Loucy (cell line): Measurements from ENCODE around the gene PRSS21.

Experiments used
- H2AFZ ChIP-seq: fragments of 200-600 bp; sonication (generic); 2 replicates; pipeline ENCODE4 v1.6.0; 2016; ENCODE audit warnings: antibody characterized with exemption, mild to moderate bottlenecking, low read length, moderate library complexity
- H3F3A ChIP-seq: fragments of 200-600 bp; 2 replicates; pipeline ENCODE4 v1.6.0; 2016; ENCODE audit warnings: antibody characterized with exemption, low read depth, mild to moderate bottlenecking
- H3K27me3 ChIP-seq: fragments of 200-600 bp; sonication (generic); 2 replicates; pipeline ENCODE4 v1.6.1; 2014; ENCODE audit warnings: low read length, mild to moderate bottlenecking; ENCODE audit not compliant: insufficient read depth, poor library complexity, severe bottlenecking
- H3K36me3 ChIP-seq: fragments of 200-600 bp; sonication (generic); 2 replicates; pipeline ENCODE4 v1.6.1; 2016; ENCODE audit warnings: low read length; ENCODE audit not compliant: insufficient read depth
- H3K4me1 ChIP-seq: fragments of 200-600 bp; sonication (generic); 2 replicates; pipeline ENCODE4 v1.5.1; 2014; ENCODE audit warnings: low read length, mild to moderate bottlenecking; ENCODE audit not compliant: insufficient read depth, poor library complexity, severe bottlenecking
- H3K4me2 ChIP-seq: fragments of 200-600 bp; sonication (generic); 2 replicates; pipeline ENCODE4 v1.6.0; 2014; ENCODE audit warnings: antibody characterized with exemption, low read length, low read depth, mild to moderate bottlenecking; ENCODE audit not compliant: poor library complexity, severe bottlenecking
- H3K4me3 ChIP-seq: fragments of 200-600 bp; sonication (generic); 2 replicates; pipeline ENCODE4 v1.5.1; 2014; ENCODE audit warnings: low read length, mild to moderate bottlenecking, mixed read lengths; ENCODE audit not compliant: poor library complexity, severe bottlenecking
- H3K79me2 ChIP-seq: fragments of 200-600 bp; sonication (generic); 2 replicates; pipeline ENCODE4 v1.6.1; 2014; ENCODE audit warnings: low read length; ENCODE audit not compliant: insufficient read depth
- H3K9ac ChIP-seq: fragments of 200-600 bp; sonication (generic); 2 replicates; pipeline ENCODE4 v1.6.0; 2014; ENCODE audit warnings: mild to moderate bottlenecking, low read depth, low read length, moderate library complexity; ENCODE audit not compliant: poor library complexity, severe bottlenecking
- H3K9me2 ChIP-seq: fragments of 200-600 bp; sonication (generic); replicated peaks from 2 replicates; pipeline ENCODE4 v1.6.1; 2016; ENCODE audit warnings: low read depth, low read length, mixed read lengths
- H3K9me3 ChIP-seq: fragments of 200-600 bp; sonication (generic); 2 replicates; pipeline ENCODE4 v1.6.1; 2014; ENCODE audit warnings: mild to moderate bottlenecking, antibody characterized with exemption, low read length, low read depth; ENCODE audit not compliant: insufficient read depth
- H4K20me1 ChIP-seq: fragments of 200-600 bp; sonication (generic); 2 replicates; pipeline ENCODE4 v1.6.0; 2014; ENCODE audit warnings: antibody characterized with exemption, low read length, mild to moderate bottlenecking; ENCODE audit not compliant: insufficient read depth, poor library complexity, severe bottlenecking
- CTCF ChIP-seq: fragments of 200-600 bp; sonication (generic); conservative IDR thresholded peaks from 2 replicates; pipeline ENCODE4 v1.5.1; 2014; ENCODE audit warnings: mild to moderate bottlenecking, antibody characterized with exemption, low read length
- EZH2phosphoT487 ChIP-seq: fragments of 200-600 bp; IDR thresholded peaks from 2 replicates; pipeline ENCODE4 v1.6.1; 2018; ENCODE audit warnings: antibody characterized with exemption, mild to moderate bottlenecking, moderate library complexity, borderline replicate concordance

PRSS21 gene

GRCh38 chr16:2813771-2814221 lies 3.2 kb upstream of the PRSS21 start:
- H3K4me1 ChIP-seq, result no peaks in the 10 kb centered on the region
- no peaks in the 10 kb centered on the region for H4K20me1 ChIP-seq
- no peak overlapping the region for H2AFZ ChIP-seq
- TF ChIP-seq EZH2phosphoT487, result no peak
- TF ChIP-seq CTCF, result no peak
- no peak overlapping the region for H3K4me2 ChIP-seq
- no peaks in the 10 kb centered on the region for H3K9me3 ChIP-seq
- no peaks in the 10 kb centered on the region for H3K79me2 ChIP-seq
- no peak overlapping the region for H3K4me3 ChIP-seq
- H3K9me2 ChIP-seq, result no peaks in the 10 kb centered on the region
- H3K27me3 ChIP-seq, result no peaks in the 10 kb centered on the region
- H3F3A ChIP-seq, result no peaks in the 10 kb centered on the region
- no peak overlapping the region for H3K9ac ChIP-seq
- H3K36me3 ChIP-seq, result no peaks in the 10 kb centered on the region

GRCh38 chr16:2814551-2815298 lies 2.3 kb upstream of the PRSS21 start:
- H3K4me1 ChIP-seq, result no peaks in the 10 kb centered on the region
- no peaks in the 10 kb centered on the region for H3K79me2 ChIP-seq
- H3K36me3 ChIP-seq, result no peaks in the 10 kb centered on the region
- no peak overlapping the region for H2AFZ ChIP-seq
- no peaks in the 10 kb centered on the region for H3K27me3 ChIP-seq
- TF ChIP-seq CTCF (no peak), EZH2phosphoT487 (no peak)
- no peak overlapping the region for H3K4me2 ChIP-seq
- no peaks in the 10 kb centered on the region for H4K20me1 ChIP-seq
- H3K4me3 ChIP-seq, result no peak overlapping the region
- no peaks in the 10 kb centered on the region for H3K9me3 ChIP-seq
- no peaks in the 10 kb centered on the region for H3F3A ChIP-seq
- no peaks in the 10 kb centered on the region for H3K9me2 ChIP-seq
- no peak overlapping the region for H3K9ac ChIP-seq

- Histone ChIP-seq H3K9ac (no peak overlapping the region), H3K4me2 (no peak overlapping the region), H3K9me3 (no peaks in the 10 kb centered on the region), H3K79me2 (no peaks in the 10 kb centered on the region), H3K9me2 (no peaks in the 10 kb centered on the region), H2AFZ (no peak overlapping the region), H3F3A (no peaks in the 10 kb centered on the region), H3K36me3 (no peaks in the 10 kb centered on the region), H4K20me1 (no peaks in the 10 kb centered on the region), H3K27me3 (no peaks in the 10 kb centered on the region), H3K4me3 (no peak overlapping the region), H3K4me1 (no peaks in the 10 kb centered on the region)
- TF ChIP-seq CTCF (no peak), EZH2phosphoT487 (no peak)
Observed at GRCh38 chr16:2815299-2815771, 1.7 kb upstream of the PRSS21 start.
